SK-N-SH treated with all-trans-retinoic acid at 6 μM for 48 hours (cell line): ENCODE measurements around the gene PLCB4.

ENCODE experiments used
- ARNTL ChIP-seq: fragments of 450-650 bp; formaldehyde crosslinking; IDR thresholded peaks from 2 replicates; pipeline ENCODE4 v1.5.0; 2020; ENCODE audit warnings: low read depth, mild to moderate bottlenecking, moderate library complexity, borderline replicate concordance
- ESRRG ChIP-seq: fragments of 250-450 bp; sonication (Bioruptor Pico); IDR thresholded peaks from 2 replicates; pipeline ENCODE4 v1.6.1; 2021; ENCODE audit warnings: mild to moderate bottlenecking
- ISL1 ChIP-seq: fragments of 250-450 bp; sonication (Bioruptor Pico); IDR thresholded peaks from 2 replicates; pipeline ENCODE4 v2.1.2; 2022; ENCODE audit warnings: mild to moderate bottlenecking, moderate library complexity
- PPARA ChIP-seq: fragments of 250-450 bp; sonication (Bioruptor Pico); IDR thresholded peaks from 2 replicates; pipeline ENCODE4 v1.5.0; 2020; ENCODE audit warnings: mild to moderate bottlenecking, borderline replicate concordance
- TOX ChIP-seq: fragments of 250-450 bp; sonication (Bioruptor Pico); IDR thresholded peaks from 2 replicates; pipeline ENCODE4 v1.8.0; 2021; ENCODE audit warnings: mild to moderate bottlenecking, moderate library complexity, borderline replicate concordance
- ZFP30 ChIP-seq: fragments of 450-650 bp; formaldehyde crosslinking; IDR thresholded peaks from 2 replicates; pipeline ENCODE4 v1.5.0; 2022; ENCODE audit warnings: mild to moderate bottlenecking, moderate library complexity
- TF ChIP-seq, protein P1 (sequence below): fragments of 250-450 bp; sonication (Bioruptor Pico); IDR thresholded peaks from 2 replicates; pipeline ENCODE4 v1.8.0; 2020; ENCODE audit warnings: mild to moderate bottlenecking, moderate library complexity, borderline replicate concordance
- TF ChIP-seq, protein P2 (sequence below): fragments of 250-450 bp; sonication (Bioruptor Pico); IDR thresholded peaks from 2 replicates; pipeline ENCODE4 v1.5.1; 2021; ENCODE audit warnings: mild to moderate bottlenecking, moderate library complexity
- TF ChIP-seq, protein P3 (sequence below): fragments of 250-450 bp; sonication (Bioruptor Pico); IDR thresholded peaks from 2 replicates; pipeline ENCODE4 v1.8.0; 2021; ENCODE audit warnings: low read depth, mild to moderate bottlenecking, moderate library complexity, borderline replicate concordance
- TF ChIP-seq, protein P4 (sequence below): fragments of 250-450 bp; sonication (Bioruptor Pico); IDR thresholded peaks from 2 replicates; pipeline ENCODE4 v1.5.0; 2020; ENCODE audit warnings: mild to moderate bottlenecking, moderate library complexity

DNA sequence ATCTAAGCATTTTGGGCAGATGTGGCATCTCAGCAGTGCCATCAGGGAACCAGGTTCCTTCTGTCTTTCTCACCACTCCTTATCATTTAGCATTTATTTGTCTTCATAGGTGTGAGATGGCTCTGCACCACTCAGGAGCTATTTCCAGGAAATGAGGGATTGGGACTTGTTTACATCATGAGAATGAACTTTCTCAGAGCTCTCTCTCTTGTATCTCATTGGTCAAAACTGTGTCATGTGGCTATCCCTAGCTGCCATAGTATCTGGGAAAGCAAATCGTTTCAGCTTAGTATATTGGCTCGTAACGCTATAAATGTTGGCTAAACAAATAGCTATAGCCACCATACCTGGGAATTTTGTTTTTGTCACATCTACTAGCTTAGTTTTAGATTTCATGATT, 23.8 kb downstream of the PLCB4 start:
- TF ChIP-seq ARNTL (CRISPR knock-in tag) (no peak), ZFP30 (CRISPR knock-in tag) (no peak), PPARA (CRISPR knock-in tag) (no peak), ESRRG (no peak), ISL1 (CRISPR knock-in tag) (no peak), TOX (CRISPR knock-in tag) (no peak)
- TF ChIP-seq, protein P1, sequence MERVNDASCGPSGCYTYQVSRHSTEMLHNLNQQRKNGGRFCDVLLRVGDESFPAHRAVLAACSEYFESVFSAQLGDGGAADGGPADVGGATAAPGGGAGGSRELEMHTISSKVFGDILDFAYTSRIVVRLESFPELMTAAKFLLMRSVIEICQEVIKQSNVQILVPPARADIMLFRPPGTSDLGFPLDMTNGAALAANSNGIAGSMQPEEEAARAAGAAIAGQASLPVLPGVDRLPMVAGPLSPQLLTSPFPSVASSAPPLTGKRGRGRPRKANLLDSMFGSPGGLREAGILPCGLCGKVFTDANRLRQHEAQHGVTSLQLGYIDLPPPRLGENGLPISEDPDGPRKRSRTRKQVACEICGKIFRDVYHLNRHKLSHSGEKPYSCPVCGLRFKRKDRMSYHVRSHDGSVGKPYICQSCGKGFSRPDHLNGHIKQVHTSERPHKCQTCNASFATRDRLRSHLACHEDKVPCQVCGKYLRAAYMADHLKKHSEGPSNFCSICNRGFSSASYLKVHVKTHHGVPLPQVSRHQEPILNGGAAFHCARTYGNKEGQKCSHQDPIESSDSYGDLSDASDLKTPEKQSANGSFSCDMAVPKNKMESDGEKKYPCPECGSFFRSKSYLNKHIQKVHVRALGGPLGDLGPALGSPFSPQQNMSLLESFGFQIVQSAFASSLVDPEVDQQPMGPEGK (CRISPR knock-in tag) = no peak
- TF ChIP-seq, protein P2, sequence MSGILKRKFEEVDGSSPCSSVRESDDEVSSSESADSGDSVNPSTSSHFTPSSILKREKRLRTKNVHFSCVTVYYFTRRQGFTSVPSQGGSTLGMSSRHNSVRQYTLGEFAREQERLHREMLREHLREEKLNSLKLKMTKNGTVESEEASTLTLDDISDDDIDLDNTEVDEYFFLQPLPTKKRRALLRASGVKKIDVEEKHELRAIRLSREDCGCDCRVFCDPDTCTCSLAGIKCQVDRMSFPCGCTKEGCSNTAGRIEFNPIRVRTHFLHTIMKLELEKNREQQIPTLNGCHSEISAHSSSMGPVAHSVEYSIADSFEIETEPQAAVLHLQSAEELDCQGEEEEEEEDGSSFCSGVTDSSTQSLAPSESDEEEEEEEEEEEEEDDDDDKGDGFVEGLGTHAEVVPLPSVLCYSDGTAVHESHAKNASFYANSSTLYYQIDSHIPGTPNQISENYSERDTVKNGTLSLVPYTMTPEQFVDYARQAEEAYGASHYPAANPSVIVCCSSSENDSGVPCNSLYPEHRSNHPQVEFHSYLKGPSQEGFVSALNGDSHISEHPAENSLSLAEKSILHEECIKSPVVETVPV (CRISPR knock-in tag) = no peak
- TF ChIP-seq, protein P3, sequence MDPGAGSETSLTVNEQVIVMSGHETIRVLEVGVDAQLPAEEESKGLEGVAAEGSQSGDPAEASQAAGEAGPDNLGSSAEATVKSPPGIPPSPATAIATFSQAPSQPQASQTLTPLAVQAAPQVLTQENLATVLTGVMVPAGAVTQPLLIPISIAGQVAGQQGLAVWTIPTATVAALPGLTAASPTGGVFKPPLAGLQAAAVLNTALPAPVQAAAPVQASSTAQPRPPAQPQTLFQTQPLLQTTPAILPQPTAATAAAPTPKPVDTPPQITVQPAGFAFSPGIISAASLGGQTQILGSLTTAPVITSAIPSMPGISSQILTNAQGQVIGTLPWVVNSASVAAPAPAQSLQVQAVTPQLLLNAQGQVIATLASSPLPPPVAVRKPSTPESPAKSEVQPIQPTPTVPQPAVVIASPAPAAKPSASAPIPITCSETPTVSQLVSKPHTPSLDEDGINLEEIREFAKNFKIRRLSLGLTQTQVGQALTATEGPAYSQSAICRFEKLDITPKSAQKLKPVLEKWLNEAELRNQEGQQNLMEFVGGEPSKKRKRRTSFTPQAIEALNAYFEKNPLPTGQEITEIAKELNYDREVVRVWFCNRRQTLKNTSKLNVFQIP (CRISPR knock-in tag) = no peak
- TF ChIP-seq, protein P4, sequence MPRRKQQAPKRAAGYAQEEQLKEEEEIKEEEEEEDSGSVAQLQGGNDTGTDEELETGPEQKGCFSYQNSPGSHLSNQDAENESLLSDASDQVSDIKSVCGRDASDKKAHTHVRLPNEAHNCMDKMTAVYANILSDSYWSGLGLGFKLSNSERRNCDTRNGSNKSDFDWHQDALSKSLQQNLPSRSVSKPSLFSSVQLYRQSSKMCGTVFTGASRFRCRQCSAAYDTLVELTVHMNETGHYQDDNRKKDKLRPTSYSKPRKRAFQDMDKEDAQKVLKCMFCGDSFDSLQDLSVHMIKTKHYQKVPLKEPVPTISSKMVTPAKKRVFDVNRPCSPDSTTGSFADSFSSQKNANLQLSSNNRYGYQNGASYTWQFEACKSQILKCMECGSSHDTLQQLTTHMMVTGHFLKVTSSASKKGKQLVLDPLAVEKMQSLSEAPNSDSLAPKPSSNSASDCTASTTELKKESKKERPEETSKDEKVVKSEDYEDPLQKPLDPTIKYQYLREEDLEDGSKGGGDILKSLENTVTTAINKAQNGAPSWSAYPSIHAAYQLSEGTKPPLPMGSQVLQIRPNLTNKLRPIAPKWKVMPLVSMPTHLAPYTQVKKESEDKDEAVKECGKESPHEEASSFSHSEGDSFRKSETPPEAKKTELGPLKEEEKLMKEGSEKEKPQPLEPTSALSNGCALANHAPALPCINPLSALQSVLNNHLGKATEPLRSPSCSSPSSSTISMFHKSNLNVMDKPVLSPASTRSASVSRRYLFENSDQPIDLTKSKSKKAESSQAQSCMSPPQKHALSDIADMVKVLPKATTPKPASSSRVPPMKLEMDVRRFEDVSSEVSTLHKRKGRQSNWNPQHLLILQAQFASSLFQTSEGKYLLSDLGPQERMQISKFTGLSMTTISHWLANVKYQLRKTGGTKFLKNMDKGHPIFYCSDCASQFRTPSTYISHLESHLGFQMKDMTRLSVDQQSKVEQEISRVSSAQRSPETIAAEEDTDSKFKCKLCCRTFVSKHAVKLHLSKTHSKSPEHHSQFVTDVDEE (CRISPR knock-in tag) = no peak
